Neural progenitor cell (in vitro differentiated cells): ENCODE results near the gene EEF2KMT.
"Not testable (repeated sequence)": the region's sequence is repeated elsewhere in the genome, so short reads cannot be mapped to it uniquely, and the experiment has no call there.

ENCODE experiments used
- CTCF ChIP-seq: fragments of 200-600 bp; sonication (generic); IDR thresholded peaks from 2 replicates; pipeline ENCODE4 v1.5.1; 2017; ENCODE audit warnings: antibody characterized with exemption, mild to moderate bottlenecking
- EZH2 ChIP-seq: fragments of 200-600 bp; sonication (generic); IDR thresholded peaks from 2 replicates; pipeline ENCODE4 v1.6.1; 2017; ENCODE audit warnings: antibody characterized with exemption, mild to moderate bottlenecking, moderate library complexity

GRCh38 chr16:5044581-5044980, 53.0 kb downstream of the EEF2KMT start:
- not testable (repeated sequence) for TF ChIP-seq CTCF, EZH2
